Activated CD8-positive, alpha-beta memory T cell treated with anti-CD3 and anti-CD28 coated beads, Interleukin-2, amount 50 U/mL, for 24 hours (primary cell): ENCODE measurements around the gene PDE6D.
"Not testable (repeated sequence)": the region's sequence is repeated elsewhere in the genome, so short reads cannot be mapped to it uniquely, and the experiment has no call there.

ENCODE experiments used
- DNase-seq: peaks from one replicate; pipeline ENCODE4 v3.0.0-alpha.2; 2020; ENCODE audit errors: extremely low read depth

PDE6D gene

GRCh38 chr2:231720292-231720986 is 60.6 kb downstream of the PDE6D start:
- DNase-seq = no peak

GRCh38 chr2:231718799-231719198 is 62.3 kb downstream of the PDE6D start:
- DNase-seq = no peak

- no peak for DNase-seq
Measured at GRCh38 chr2:231717281-231718171, 63.6 kb downstream of the PDE6D start.

- no peak for DNase-seq
Measured at GRCh38 chr2:231716666-231717280, 64.3 kb downstream of the PDE6D start.

- no peak for DNase-seq
Measured at GRCh38 chr2:231715988-231716616, 65.0 kb downstream of the PDE6D start.

- no peak for DNase-seq
Measured at GRCh38 chr2:231715499-231715837, 65.6 kb downstream of the PDE6D start.

GRCh38 chr2:231714639-231715498 is 66.2 kb downstream of the PDE6D start:
- DNase-seq = no peak

GRCh38 chr2:231713730-231714638 is 67.1 kb downstream of the PDE6D start:
- no peak for DNase-seq

- not testable (repeated sequence) for DNase-seq
Measured at GRCh38 chr2:231713406-231713729, 67.7 kb downstream of the PDE6D start.

GRCh38 chr2:231712451-231713021 is 68.5 kb downstream of the PDE6D start:
- DNase-seq = not testable (repeated sequence)

GRCh38 chr2:231711677-231712450 is 69.2 kb downstream of the PDE6D start:
- no peak for DNase-seq

- DNase-seq = no peak
Measured at GRCh38 chr2:231710799-231711676, 70.0 kb downstream of the PDE6D start.

- DNase-seq = no peak
Measured at GRCh38 chr2:231709981-231710798, 70.9 kb downstream of the PDE6D start.

- no peak for DNase-seq
Measured at GRCh38 chr2:231709636-231709980, 71.5 kb downstream of the PDE6D start.

- DNase-seq = no peak
Measured at GRCh38 chr2:231708773-231709635, 72.1 kb downstream of the PDE6D start.
